Kidney (tissue), 14 donors: ENCODE measurements around the gene TAS1R3. TPM values are rescaled to one million over a fixed set of nuclear protein-coding genes. Genes with fewer than 3 reads are reported as not detected.

Experiments used
- DNase-seq, 5 donors: peaks; one replicate each; pipeline ENCODE4 v3.0.0-alpha.2; 2013 to 2020
- FAIRE-seq: peaks from 2 replicates; lab custom pipeline; 2012; peaks lifted over from hg19 to GRCh38; lab: Jason Lieb, UNC
- H3K27ac ChIP-seq, 2 donors: one replicate each; pipeline ENCODE4 v1.7.0; 2013; ENCODE audit warnings: low read depth in 2 of 2, low read length in 2 of 2, inconsistent platforms in 1 of 2
- H3K27me3 ChIP-seq: one replicate; pipeline ENCODE4 v1.7.1; 2013; ENCODE audit warnings: low read length, inconsistent platforms; ENCODE audit not compliant: control insufficient read depth, insufficient read depth
- H3K36me3 ChIP-seq, 3 donors: one replicate each; pipeline versions ENCODE4 v1.7.0 to v1.7.1; 2013; ENCODE audit warnings: low read length in 3 of 3, control low read depth in 1 of 3, inconsistent platforms in 1 of 3; ENCODE audit not compliant: insufficient read depth in 3 of 3, control insufficient read depth in 2 of 3
- H3K4me1 ChIP-seq, 3 donors: one replicate each; pipeline versions ENCODE4 v1.7.0 to v1.7.1; 2013; ENCODE audit warnings: low read length in 3 of 3, inconsistent platforms in 1 of 3, low read depth in 1 of 3; ENCODE audit not compliant: control insufficient read depth in 2 of 3, insufficient read depth in 2 of 3
- H3K4me3 ChIP-seq, 3 donors: one replicate each; pipeline versions ENCODE4 v1.7.0 to v1.8.1; 2013; ENCODE audit warnings: low read length in 3 of 3, control low read depth in 1 of 3, inconsistent platforms in 1 of 3
- H3K9ac ChIP-seq, 3 donors: one replicate each; pipeline versions ENCODE4 v1.7.0 to v1.7.1; 2013; ENCODE audit warnings: low read length in 3 of 3, control low read depth in 1 of 3, inconsistent platforms in 1 of 3
- H3K9me3 ChIP-seq, 3 donors: one replicate each; pipeline versions ENCODE4 v1.7.0 to v1.7.1; 2013; ENCODE audit warnings: low read length in 3 of 3, control low read depth in 1 of 3, inconsistent platforms in 1 of 3; ENCODE audit not compliant: control insufficient read depth in 2 of 3, insufficient read depth in 1 of 3
- CTCF ChIP-seq: IDR thresholded peaks from 3 replicates; pipeline ENCODE4 v1.5.1; 2012; ENCODE audit warnings: mild to moderate bottlenecking, moderate library complexity, borderline replicate concordance; ENCODE audit not compliant: insufficient read depth; ENCODE audit errors: extremely low read depth
- intact Hi-C: fragments of 100-400 bp; cut with DNase I; formaldehyde crosslinking; loops from one replicate; pipeline ENCODE4 v1.11.1; 2022
- polyA plus RNA-seq: library from polyadenylated mRNA; stranded (reverse); fragments of 350-450 nt; fragmentation: Illumina TruSeq; extraction: RNeasy Lipid Tissue Mini Kit (QIAGEN cat#74804); gene quantifications from one replicate; pipeline ENCODE4 v1.2.3, GENCODE V29; 2014; ENCODE audit warnings: low read depth, low replicate concordance; ENCODE audit not compliant: insufficient read depth
- total RNA-seq: library from RNA; stranded (reverse); fragmentation: NEBNext Ultra II Directional; extraction: Animal tissue kit (Norgen Biotek cat#: 25700); gene quantifications from one replicate; pipeline ENCODE4 v1.2.1, GENCODE V29; 2021
- donor health status: control.
- donor health status: control.
- donor health status: control.
- donor health status: control.
- donor health status: control.
- donor health status: DM: yes; HTN: yes; CAD: no.
- donor health status: Normal renal cell carcinoma (clear cell type).

Gene TAS1R3
- total and polyA plus RNA-seq, 2 donors from 2014 or later, result 0.15 to 1.3 TPM

GRCh38 chr1:1342584-1343115 is 11.6 kb downstream of the TAS1R3 start:
- Histone ChIP-seq H3K4me1 (peaks cover 0 to 16% (median 0%) of the 10 kb centered on the region in 3 donors), H3K9me3 (no peaks in the 10 kb centered on the region), H3K27ac (no peak overlapping the region), H3K36me3 (peaks cover 4 to 12% (median 11%) of the 10 kb centered on the region in 3 donors), H3K27me3 (no peaks in the 10 kb centered on the region), H3K4me3 (no peak overlapping the region), H3K9ac (no peak overlapping the region)
- FAIRE-seq (no peak), DNase-seq (no peak)
- intact Hi-C loops, result no loop called here
- no peak for TF ChIP-seq CTCF

DNA sequence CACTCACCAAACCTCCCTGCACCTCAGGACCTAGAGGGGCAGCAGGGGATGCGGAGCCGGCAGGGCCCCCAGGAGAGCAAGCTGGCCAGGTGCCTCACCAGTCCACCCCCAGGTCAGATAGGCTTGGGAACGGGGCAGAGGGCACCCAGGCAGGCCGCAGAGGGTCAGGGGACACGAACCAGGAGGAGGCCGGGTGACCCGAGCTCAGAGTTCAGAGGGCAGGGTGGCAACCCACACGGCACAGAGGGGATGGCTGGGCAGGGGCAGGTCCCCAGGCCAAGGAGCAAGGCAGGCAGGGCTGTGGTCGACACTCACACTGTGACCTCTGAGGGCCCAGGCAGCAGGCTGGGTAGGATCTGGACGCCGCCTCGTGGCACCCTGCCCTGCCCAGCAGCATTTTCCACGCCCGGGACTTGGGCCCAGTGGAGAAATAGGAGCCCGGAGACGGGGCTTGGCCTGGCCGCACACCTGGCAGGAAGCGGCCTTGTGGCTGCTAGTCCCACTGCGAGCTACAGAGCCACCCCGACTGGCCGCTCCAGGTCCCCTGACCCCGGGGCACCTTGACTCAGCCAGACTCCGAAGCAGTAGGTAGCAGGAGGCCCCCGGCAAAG is 12.8 kb downstream of the TAS1R3 start:
- no peak overlapping the region for H3K27ac ChIP-seq
- FAIRE-seq, result no peak
- intact Hi-C loops, result no loop called here
- peaks cover 0 to 24% (median 0%) of the 10 kb centered on the region in 3 donors for H3K4me1 ChIP-seq
- no peak for TF ChIP-seq CTCF
- H3K36me3 ChIP-seq, result peaks cover 4 to 12% (median 11%) of the 10 kb centered on the region in 3 donors
- no peaks in the 10 kb centered on the region for H3K27me3 ChIP-seq
- no peaks in the 10 kb centered on the region for H3K9me3 ChIP-seq
- no peak for DNase-seq
- no peak overlapping the region for H3K4me3 ChIP-seq
- no peak overlapping the region for H3K9ac ChIP-seq

- intact Hi-C loops, result no loop called here
- H3K4me3 ChIP-seq, result no peak overlapping the region
These were observed 13.7 kb downstream of the TAS1R3 start for GRCh38 chr1:1344655-1345361.

More at GRCh38 chr1:1344655-1345361, 13.7 kb downstream of the TAS1R3 start:
- no peaks in the 10 kb centered on the region for H3K27me3 ChIP-seq
- H3K9me3 ChIP-seq, result no peaks in the 10 kb centered on the region
- peaks cover 0 to 24% (median 0%) of the 10 kb centered on the region in 3 donors for H3K4me1 ChIP-seq
- H3K9ac ChIP-seq, result no peak overlapping the region
- TF ChIP-seq CTCF, result no peak
- no peak for FAIRE-seq
- peaks cover 4 to 12% (median 11%) of the 10 kb centered on the region in 3 donors for H3K36me3 ChIP-seq
- no peak overlapping the region for H3K27ac ChIP-seq
- DNase-seq, result no peak
